Keratinocyte (primary cell): Measurements from ENCODE around the gene VPREB1. TPM values are rescaled to one million over a fixed set of nuclear protein-coding genes. Genes with fewer than 3 reads are reported as not detected.

ENCODE experiments used
- DNase-seq: peaks from one replicate; pipeline ENCODE4 v3.0.0-alpha.2; 2011; ENCODE audit warnings: low read depth, missing footprints, low spot score
- FAIRE-seq: peaks from 2 replicates; lab custom pipeline; 2011; peaks lifted over from hg19 to GRCh38; lab: Jason Lieb, UNC
- H2AFZ ChIP-seq: 2 replicates; pipeline ENCODE4 v1.6.0; 2012; ENCODE audit warnings: low read length, control low read depth, inconsistent platforms; ENCODE audit not compliant: control insufficient read depth
- H3K27ac ChIP-seq: 2 replicates; pipeline ENCODE4 v1.5.1; 2011; ENCODE audit warnings: low read length; ENCODE audit not compliant: control insufficient read depth, insufficient read depth
- H3K27me3 ChIP-seq: 3 replicates; pipeline ENCODE4 v1.6.0; 2011; ENCODE audit warnings: low read length; ENCODE audit not compliant: control insufficient read depth, insufficient read depth; ENCODE audit errors: extremely low read depth
- H3K36me3 ChIP-seq, 2 experiments: 2 replicates in 1 of 2; 3 replicates in 1 of 2; pipeline ENCODE4 v1.5.1; 2011; ENCODE audit warnings: low read length in 2 of 2, mild to moderate bottlenecking in 1 of 2; ENCODE audit not compliant: control insufficient read depth in 2 of 2, insufficient read depth in 2 of 2; ENCODE audit errors: extremely low read depth in 1 of 2
- H3K4me1 ChIP-seq: 3 replicates; pipeline ENCODE4 v1.5.1; 2011; ENCODE audit warnings: low read length; ENCODE audit not compliant: control insufficient read depth, insufficient read depth; ENCODE audit errors: extremely low read depth
- H3K4me2 ChIP-seq: 3 replicates; pipeline ENCODE4 v1.6.0; 2011; ENCODE audit warnings: low read depth, low read length; ENCODE audit not compliant: control insufficient read depth, insufficient read depth; ENCODE audit errors: extremely low read depth
- H3K4me3 ChIP-seq, 3 experiments: fragments of 200-600 bp in 1 of 3; sonication (generic) in 1 of 3; 2 replicates in 2 of 3; 3 replicates in 1 of 3; pipeline ENCODE4 v1.5.1; 2011 to 2016; ENCODE audit warnings: low read length in 3 of 3, mild to moderate bottlenecking in 3 of 3, control low read depth in 2 of 3, inconsistent platforms in 1 of 3, low read depth in 1 of 3, mixed read lengths in 1 of 3, mixed run types in 1 of 3, moderate library complexity in 1 of 3; ENCODE audit not compliant: control insufficient read depth in 2 of 3, insufficient read depth in 2 of 3; ENCODE audit errors: extremely low read depth in 1 of 3
- H3K79me2 ChIP-seq: 2 replicates; pipeline ENCODE4 v1.6.0; 2012; ENCODE audit warnings: low read length; ENCODE audit not compliant: control insufficient read depth, insufficient read depth
- H3K9ac ChIP-seq: 3 replicates; pipeline ENCODE4 v1.6.0; 2011; ENCODE audit warnings: low read length; ENCODE audit not compliant: control insufficient read depth, insufficient read depth; ENCODE audit errors: extremely low read depth
- H3K9me1 ChIP-seq: 3 replicates; pipeline ENCODE4 v1.6.0; 2011; ENCODE audit warnings: low read length; ENCODE audit not compliant: control insufficient read depth, insufficient read depth; ENCODE audit errors: extremely low read depth
- H3K9me3 ChIP-seq: 2 replicates; pipeline ENCODE4 v1.5.1; 2012; ENCODE audit warnings: low read depth, low read length; ENCODE audit not compliant: control insufficient read depth
- H4K20me1 ChIP-seq: 3 replicates; pipeline ENCODE4 v1.6.0; 2011; ENCODE audit warnings: low read length; ENCODE audit not compliant: control insufficient read depth, insufficient read depth; ENCODE audit errors: extremely low read depth
- CTCF ChIP-seq, 3 experiments: IDR thresholded peaks in 1 of 3; conservative IDR thresholded peaks in 1 of 3; optimal IDR thresholded peaks in 1 of 3; 2 replicates in 2 of 3; 3 replicates in 1 of 3; pipeline versions ENCODE3 to v1.5.1; 2011; ENCODE audit warnings: low read length in 3 of 3, mild to moderate bottlenecking in 3 of 3, moderate library complexity in 2 of 3, control low read depth in 1 of 3, inconsistent platforms in 1 of 3; ENCODE audit not compliant: insufficient read depth in 2 of 3; ENCODE audit errors: extremely low read depth in 1 of 3
- EZH2 ChIP-seq: IDR thresholded peaks from one replicate; pipeline ENCODE4 v1.6.1; 2012; ENCODE audit warnings: inconsistent platforms, mild to moderate bottlenecking, low read length, moderate library complexity
- dilution Hi-C: fragments of 300-500 bp; cut with MboI; formaldehyde crosslinking; loops from one replicate; pipeline ENCODE4 v1.7.0; 2020; ENCODE audit warnings: low sequenced_read_pairs; ENCODE audit not compliant: extremely low pct_ligation_motif_present
- polyA plus RNA-seq, 5 experiments: library from polyadenylated mRNA; depleted of rRNA in 3 of 5; stranded (reverse) in 3 of 5; stranded (forward) in 1 of 5; unstranded in 1 of 5; fragments of >200 nt; gene quantifications; 1 replicate in 1 of 5; 2 replicates in 3 of 5; 3 replicates in 1 of 5; pipeline versions ENCODE4 v1.2.1 to v1.2.3, GENCODE V29; 2011 to 2012; ENCODE audit warnings: missing spikeins in 2 of 5, low read depth in 1 of 5, low replicate concordance in 1 of 5

VPREB1 gene
- polyA plus RNA-seq, 1 donor (not counting 4 experiments of a cell fraction or from before 2014, with no cell fraction given), result not detected

- H2AFZ ChIP-seq, result no peak overlapping the region
- dilution Hi-C loops, result no loop called here
- no peak for DNase-seq
Observed at GRCh38 chr22:22226448-22227187, 18.0 kb upstream of the VPREB1 start.

GRCh38 chr22:22228421-22228820 lies 16.2 kb upstream of the VPREB1 start:
- Histone ChIP-seq H3K27ac (no peak overlapping the region), H3K9me3 (no peaks in the 10 kb centered on the region), H3K27me3 (no peaks in the 10 kb centered on the region), H3K4me1 (peaks cover 2% of the 10 kb centered on the region), H3K79me2 (no peaks in the 10 kb centered on the region), H4K20me1 (no peaks in the 10 kb centered on the region), H3K9ac (no peak overlapping the region), H3K36me3 (no peaks in the 10 kb centered on the region), H3K4me3 (no peak overlapping the region), H3K4me2 (no peak overlapping the region), H2AFZ (no peak overlapping the region), H3K9me1 (no peaks in the 10 kb centered on the region)
- FAIRE-seq (no peak), DNase-seq (no peak)
- TF ChIP-seq CTCF (optimal IDR thresholded peaks at IDR 0.05 in 1 of 3, IDR thresholded peaks at IDR 0.05 in 1 of 3, conservative IDR thresholded peaks at IDR 0.05 in 1 of 3; ENCODE audit: extremely low read depth in 1 of 3, insufficient read depth in 2 of 3, low read length in 3 of 3) (no peak), EZH2 (no peak)
- dilution Hi-C loops, result no loop called here

More at GRCh38 chr22:22226448-22227187, 18.0 kb upstream of the VPREB1 start:
- H3K9ac ChIP-seq, result no peak overlapping the region
- no peaks in the 10 kb centered on the region for H3K27me3 ChIP-seq
- no peak overlapping the region for H3K4me2 ChIP-seq
- no peaks in the 10 kb centered on the region for H3K79me2 ChIP-seq
- no peak for FAIRE-seq
- H3K27ac ChIP-seq, result no peak overlapping the region
- no peaks in the 10 kb centered on the region for H3K36me3 ChIP-seq
- H3K9me1 ChIP-seq, result no peaks in the 10 kb centered on the region
- no peaks in the 10 kb centered on the region for H4K20me1 ChIP-seq
- peaks cover 2% of the 10 kb centered on the region for H3K4me1 ChIP-seq
- H3K4me3 ChIP-seq, result no peak overlapping the region
- no peaks in the 10 kb centered on the region for H3K9me3 ChIP-seq
- no peak for TF ChIP-seq EZH2
- TF ChIP-seq CTCF (optimal IDR thresholded peaks at IDR 0.05 in 1 of 3, IDR thresholded peaks at IDR 0.05 in 1 of 3, conservative IDR thresholded peaks at IDR 0.05 in 1 of 3; ENCODE audit: extremely low read depth in 1 of 3, insufficient read depth in 2 of 3, low read length in 3 of 3), result no peak
